Measurements from ENCODE around the gene DCST2.

DNA sequence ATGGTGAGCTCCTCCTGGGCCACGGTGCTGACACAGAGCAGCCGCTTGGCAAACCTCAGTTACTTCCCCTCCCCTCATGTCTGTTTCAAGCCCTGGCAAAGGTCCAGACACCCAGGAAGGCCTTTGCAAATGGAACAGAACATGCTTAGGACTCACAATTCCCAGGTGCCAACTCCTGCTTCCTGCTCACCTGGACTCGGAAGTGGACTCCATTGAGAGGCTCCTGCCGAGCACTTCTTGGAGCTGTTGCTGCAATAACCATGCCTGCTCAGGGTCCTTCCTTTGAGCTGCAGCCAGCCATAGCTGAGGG, 10.7 kb downstream of the DCST2 start:
- TF ChIP-seq, protein P1, sequence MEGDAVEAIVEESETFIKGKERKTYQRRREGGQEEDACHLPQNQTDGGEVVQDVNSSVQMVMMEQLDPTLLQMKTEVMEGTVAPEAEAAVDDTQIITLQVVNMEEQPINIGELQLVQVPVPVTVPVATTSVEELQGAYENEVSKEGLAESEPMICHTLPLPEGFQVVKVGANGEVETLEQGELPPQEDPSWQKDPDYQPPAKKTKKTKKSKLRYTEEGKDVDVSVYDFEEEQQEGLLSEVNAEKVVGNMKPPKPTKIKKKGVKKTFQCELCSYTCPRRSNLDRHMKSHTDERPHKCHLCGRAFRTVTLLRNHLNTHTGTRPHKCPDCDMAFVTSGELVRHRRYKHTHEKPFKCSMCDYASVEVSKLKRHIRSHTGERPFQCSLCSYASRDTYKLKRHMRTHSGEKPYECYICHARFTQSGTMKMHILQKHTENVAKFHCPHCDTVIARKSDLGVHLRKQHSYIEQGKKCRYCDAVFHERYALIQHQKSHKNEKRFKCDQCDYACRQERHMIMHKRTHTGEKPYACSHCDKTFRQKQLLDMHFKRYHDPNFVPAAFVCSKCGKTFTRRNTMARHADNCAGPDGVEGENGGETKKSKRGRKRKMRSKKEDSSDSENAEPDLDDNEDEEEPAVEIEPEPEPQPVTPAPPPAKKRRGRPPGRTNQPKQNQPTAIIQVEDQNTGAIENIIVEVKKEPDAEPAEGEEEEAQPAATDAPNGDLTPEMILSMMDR (IDR thresholded peaks at IDR 0.05) = no peak
- no peak for TF ChIP-seq EP300 (IDR thresholded peaks at IDR 0.05)

Measured in sigmoid colon (tissue), 4 donors.